IMR-90 (cell line): ENCODE results near the gene SRMS. TPM values are rescaled to one million over a fixed set of nuclear protein-coding genes. Genes with fewer than 3 reads are reported as not detected.

Experiments used
- ATAC-seq: fragments of 200-7000 bp; cut with Tn5 transposase; 2 replicates; pipeline ENCODE4 v1.9.1; 2020; ENCODE audit warnings: low read depth, mild to moderate bottlenecking, moderate library complexity
- BruUV-seq: library from RNA; stranded (reverse); fragments of 400-500 nt; replicated peaks from 2 replicates; lab custom pipeline; 2021; lab: Mats Ljungman, UMichigan
- CTCF ChIA-PET: fragments of 300-600 bp; formaldehyde crosslinking; extraction: SDS; loops from one replicate; lab custom pipeline; 2021; ENCODE audit warnings: antibody characterized with exemption; lab: Yijun Ruan, JAX
- POLR2A ChIA-PET: fragments of 300-600 bp; sonication (Branson Sonifier 250); formaldehyde crosslinking; loops from one replicate; lab custom pipeline; 2022; ENCODE audit warnings: antibody characterized with exemption; ENCODE audit not compliant: unreplicated experiment; lab: Charles Lee
- DNase-seq: peaks from one replicate; pipeline ENCODE4 v3.0.0; 2013
- H2AFZ ChIP-seq: replicated peaks from 2 replicates; pipeline ENCODE3; 2013; ENCODE audit warnings: low read length, mild to moderate bottlenecking; ENCODE audit not compliant: poor library complexity
- H2AK5ac ChIP-seq: 2 replicates; pipeline ENCODE4 v1.6.1; 2013; ENCODE audit warnings: low read depth, low read length, inconsistent platforms
- H2AK9ac ChIP-seq: replicated peaks from 2 replicates; pipeline ENCODE3; 2013; ENCODE audit warnings: mild to moderate bottlenecking, low read depth, low read length, moderate library complexity; ENCODE audit not compliant: poor library complexity
- H2BK120ac ChIP-seq: 2 replicates; pipeline ENCODE4 v1.6.1; 2013; ENCODE audit warnings: low read depth, low read length, inconsistent platforms
- H2BK15ac ChIP-seq: 3 replicates; pipeline ENCODE4 v1.6.1; 2013; ENCODE audit warnings: low read depth, low read length, inconsistent platforms
- H2BK20ac ChIP-seq: 2 replicates; pipeline ENCODE4 v1.6.1; 2013; ENCODE audit warnings: low read depth, mild to moderate bottlenecking, inconsistent platforms, low read length, moderate library complexity
- H2BK5ac ChIP-seq: 2 replicates; pipeline ENCODE4 v1.6.1; 2013; ENCODE audit warnings: mild to moderate bottlenecking, low read depth, low read length, inconsistent platforms; ENCODE audit not compliant: poor library complexity, severe bottlenecking
- H3K14ac ChIP-seq: replicated peaks from 2 replicates; pipeline ENCODE4 v1.6.1; 2013; ENCODE audit warnings: low read depth, low read length, inconsistent platforms
- H3K18ac ChIP-seq: 2 replicates; pipeline ENCODE4 v1.6.1; 2013; ENCODE audit warnings: low read depth, low read length, control low read depth
- H3K23ac ChIP-seq: 2 replicates; pipeline ENCODE4 v1.6.1; 2013; ENCODE audit warnings: low read depth, low read length, inconsistent platforms
- H3K27ac ChIP-seq: 2 replicates; pipeline ENCODE4 v1.5.1; 2013; ENCODE audit warnings: mild to moderate bottlenecking, control low read depth, low read length; ENCODE audit not compliant: insufficient read depth
- H3K27me3 ChIP-seq: 2 replicates; pipeline ENCODE4 v1.6.1; 2013; ENCODE audit warnings: low read length; ENCODE audit not compliant: control insufficient read depth, insufficient read depth
- H3K36me3 ChIP-seq: 2 replicates; pipeline ENCODE4 v1.6.1; 2013; ENCODE audit warnings: low read length, mixed read lengths; ENCODE audit not compliant: control insufficient read depth, insufficient read depth
- H3K4ac ChIP-seq: 2 replicates; pipeline ENCODE4 v1.6.1; 2013; ENCODE audit warnings: low read depth, low read length, inconsistent platforms
- H3K4me1 ChIP-seq: 2 replicates; pipeline ENCODE4 v1.6.1; 2013; ENCODE audit warnings: low read length, mixed read lengths; ENCODE audit not compliant: control insufficient read depth, insufficient read depth
- H3K4me2 ChIP-seq: 2 replicates; pipeline ENCODE4 v1.6.1; 2013; ENCODE audit warnings: low read depth, mild to moderate bottlenecking, control low read depth, low read length, moderate library complexity
- H3K4me3 ChIP-seq: 2 replicates; pipeline ENCODE4 v1.5.1; 2013; ENCODE audit warnings: low read depth, mild to moderate bottlenecking, control low read depth, low read length, moderate library complexity; ENCODE audit not compliant: insufficient read depth
- H3K56ac ChIP-seq: 2 replicates; pipeline ENCODE4 v1.6.1; 2013; ENCODE audit warnings: low read length, inconsistent platforms; ENCODE audit not compliant: insufficient read depth; ENCODE audit errors: extremely low read depth
- H3K79me1 ChIP-seq, 2 experiments: 2 replicates each; pipeline ENCODE4 v1.6.1; 2013; ENCODE audit warnings: low read length in 2 of 2, inconsistent platforms in 1 of 2, low read depth in 1 of 2
- H3K9ac ChIP-seq: 2 replicates; pipeline ENCODE4 v1.6.1; 2013; ENCODE audit warnings: low read depth, low read length, control low read depth
- H3K9me1 ChIP-seq: 2 replicates; pipeline ENCODE4 v1.6.1; 2013; ENCODE audit warnings: low read length, inconsistent platforms; ENCODE audit not compliant: insufficient read depth
- H3K9me3 ChIP-seq: 2 replicates; pipeline ENCODE4 v1.6.1; 2013; ENCODE audit warnings: low read length; ENCODE audit not compliant: control insufficient read depth, insufficient read depth
- H4K20me1 ChIP-seq: 2 replicates; pipeline ENCODE4 v1.6.1; 2013; ENCODE audit warnings: low read length, inconsistent platforms; ENCODE audit not compliant: insufficient read depth
- H4K5ac ChIP-seq: 2 replicates; pipeline ENCODE4 v1.6.1; 2013; ENCODE audit warnings: mild to moderate bottlenecking, low read depth, low read length, control low read depth
- H4K8ac ChIP-seq, 2 experiments: 2 replicates each; pipeline ENCODE4 v1.6.1; 2013; ENCODE audit warnings: low read depth in 2 of 2, low read length in 2 of 2, control low read depth in 1 of 2, inconsistent platforms in 1 of 2
- H4K91ac ChIP-seq: 2 replicates; pipeline ENCODE4 v1.6.1; 2013; ENCODE audit warnings: low read depth, low read length, inconsistent platforms; ENCODE audit not compliant: insufficient read depth
- BHLHE40 ChIP-seq: fragments of 150-350 bp; IDR thresholded peaks from 2 replicates; pipeline ENCODE4 v1.6.1; 2016; ENCODE audit warnings: mild to moderate bottlenecking, low read depth, low read length
- CHD1 ChIP-seq: IDR thresholded peaks from 2 replicates; pipeline ENCODE4 v1.6.1; 2012; ENCODE audit warnings: low read depth, low read length, improper control_type of control experiment
- CTCF ChIP-seq: conservative IDR thresholded peaks from 2 replicates; pipeline ENCODE4 v1.5.1; 2012; ENCODE audit warnings: mild to moderate bottlenecking, low read depth, low read length, improper control_type of control experiment
- MXI1 ChIP-seq: IDR thresholded peaks from 2 replicates; pipeline ENCODE4 v1.6.1; 2012; ENCODE audit warnings: low read depth, mild to moderate bottlenecking, low read length, moderate library complexity, borderline replicate concordance
- RFX5 ChIP-seq: IDR thresholded peaks from 2 replicates; pipeline ENCODE4 v1.8.0; 2012; ENCODE audit warnings: low read depth, mild to moderate bottlenecking, low read length, moderate library complexity
- WGBS, 2 experiments: methylation state at CpG; one replicate each; pipeline versions ENCODE4 v1.1.5 to v1.1.7; 2013; ENCODE audit warnings: missing lambda C conversion rate in 2 of 2; ENCODE audit not compliant: insufficient read length in 1 of 2; ENCODE audit errors: extremely low coverage in 2 of 2; 5-methylcytosine and 5-hydroxymethylcytosine counted together
- dilution Hi-C: fragments of 300-500 bp; cut with HindIII; formaldehyde crosslinking; loops from one replicate; pipeline ENCODE4 v1.14.3; 2018; ENCODE audit warnings: low sequenced_read_pairs; ENCODE audit not compliant: unreplicated experiment
- in situ Hi-C: fragments of 300-500 bp; cut with MboI; formaldehyde crosslinking; loops from 3 replicates; pipeline ENCODE4 v1.14.3; 2019; ENCODE audit warnings: low sequenced_read_pairs, inconsistent platforms, mixed read lengths
- intact Hi-C: fragments of 100-400 bp; cut with micrococcal nuclease; formaldehyde crosslinking; loops from 2 replicates; pipeline ENCODE4 v1.10.0; 2022
- polyA plus RNA-seq, 3 experiments: library from polyadenylated mRNA; depleted of rRNA; stranded (reverse); fragments of >200 nt; gene quantifications; 2 replicates each; pipeline ENCODE4 v1.2.3, GENCODE V29; 2012; ENCODE audit warnings: low replicate concordance in 1 of 3
- total RNA-seq: library from RNA; depleted of rRNA; stranded (reverse); fragments of >200 nt; gene quantifications from 2 replicates; pipeline ENCODE4 v1.2.3, GENCODE V29; 2012

SRMS gene
- total and polyA plus RNA-seq, 2 of the 4 experiments (the other 2 are of a cell fraction), result not detected

DNA sequence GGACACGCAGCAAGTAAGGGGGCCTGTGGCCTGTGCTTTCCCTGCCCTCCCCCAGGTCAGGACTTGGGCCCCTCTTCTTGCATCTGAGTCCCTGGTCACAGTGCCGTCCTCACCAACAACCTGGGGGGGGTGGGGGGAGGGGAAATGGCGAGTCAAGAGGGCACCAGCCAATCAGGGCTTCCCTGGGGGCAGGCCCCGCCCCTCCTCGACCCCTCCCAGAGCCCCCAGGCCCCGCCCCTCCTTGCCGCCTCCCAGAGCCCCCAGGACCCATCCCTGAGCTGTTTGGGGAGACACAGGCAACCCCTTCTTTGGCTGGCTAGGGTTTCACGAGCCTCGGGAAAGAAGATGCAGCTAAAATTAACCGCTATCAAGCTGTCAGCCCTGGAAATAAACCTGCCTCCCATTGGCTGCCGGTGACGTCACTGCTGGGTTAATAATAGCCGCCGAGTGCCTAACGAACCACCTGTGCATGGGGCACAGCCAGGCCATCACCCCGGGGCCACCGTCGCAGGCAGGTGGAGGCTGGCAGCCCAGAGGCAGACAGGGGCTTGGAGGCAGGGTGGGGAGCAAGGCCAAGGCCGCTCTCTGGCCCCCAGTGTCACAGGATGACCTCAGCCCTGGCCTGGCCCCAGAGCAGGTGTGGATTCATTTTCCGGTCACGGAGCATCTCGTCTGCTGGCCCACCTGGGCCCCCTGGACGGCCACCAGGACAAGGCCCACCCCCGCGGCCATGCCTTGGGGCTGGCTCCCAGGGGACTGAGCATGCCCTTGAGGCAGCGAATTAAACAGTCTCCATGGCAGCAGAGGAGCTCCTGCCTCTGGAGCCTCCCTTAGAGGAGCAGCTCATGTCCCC is 45.5 kb downstream of the SRMS start:
- Histone ChIP-seq H3K4ac (no peak overlapping the region), H3K4me2 (no peak overlapping the region), H3K56ac (no peak overlapping the region), H2BK20ac (no peak overlapping the region), H2AFZ (peak overlapping the region; percentile 43), H3K79me1 (no peaks in the 10 kb centered on the region), H2BK15ac (no peak overlapping the region), H3K23ac (no peak overlapping the region), H3K27me3 (peaks cover 52% of the 10 kb centered on the region), H2AK5ac (no peak overlapping the region), H3K9me1 (no peaks in the 10 kb centered on the region), H3K18ac (no peak overlapping the region), H3K27ac (no peak overlapping the region), H2AK9ac (peak overlapping the region; percentile 42), H3K9me3 (peaks cover 23% of the 10 kb centered on the region), H3K9ac (no peak overlapping the region), H3K14ac (no peak overlapping the region), H3K36me3 (no peaks in the 10 kb centered on the region), H4K8ac (no peak overlapping the region), H3K4me1 (0 out of 2 replicates have a peak, but pooled peaks cover 3% of the 10 kb centered on the region), H4K5ac (no peak overlapping the region), H4K91ac (no peak overlapping the region), H2BK120ac (no peak overlapping the region), H2BK5ac (no peak overlapping the region), H4K20me1 (no peaks in the 10 kb centered on the region; the same call in 1 of the 2 replicates), H3K4me3 (no peak overlapping the region)
- CTCF ChIA-PET, result no interaction called here
- TF ChIP-seq CHD1 (no peak), RFX5 (no peak), BHLHE40 (no peak), CTCF (no peak), MXI1 (no peak)
- intact Hi-C loops, result no loop called here
- peak; percentile 16 for DNase-seq
- BruUV-seq, result no TSS peak
- WGBS, 2 experiments, result 26% methylated on average over 16 of the region's 26 CpGs; no CpG with 5 or more reads in 1 of the 2 experiments
- dilution Hi-C loops, result no loop called here
- in situ Hi-C loops, result no loop called here
- ATAC-seq, result no peak
- POLR2A ChIA-PET, result interaction anchor here (0.7 kb wide), 1 partner anchor 65 kb away, joined by 4 read pairs; no protein-coding TSS in a partner anchor
